Glutamatergic neuron (in vitro differentiated cells): ENCODE data around the gene EPN2. TPM values are rescaled to one million over a fixed set of nuclear protein-coding genes. Genes with fewer than 3 reads are reported as not detected.

Experiments used
- DNase-seq: peaks from one replicate; pipeline ENCODE4 v3.0.0; 2022
- H3K27ac Mint-ChIP-seq: one replicate; pipeline ENCODE4 v1.8.0; 2020; ENCODE audit warnings: mild to moderate bottlenecking, mixed read lengths, inconsistent platforms; ENCODE audit not compliant: unreplicated experiment
- H3K27me3 Mint-ChIP-seq: one replicate; pipeline ENCODE4 v1.8.0; 2020; ENCODE audit warnings: mild to moderate bottlenecking, moderate library complexity, mixed read lengths, inconsistent platforms; ENCODE audit not compliant: unreplicated experiment
- H3K36me3 Mint-ChIP-seq: one replicate; pipeline ENCODE4 v1.8.0; 2020; ENCODE audit warnings: mild to moderate bottlenecking, mixed read lengths, inconsistent platforms; ENCODE audit not compliant: unreplicated experiment
- H3K4me1 Mint-ChIP-seq: one replicate; pipeline ENCODE4 v1.8.0; 2020; ENCODE audit warnings: mild to moderate bottlenecking, low read depth, mixed read lengths, inconsistent platforms; ENCODE audit not compliant: unreplicated experiment
- H3K4me3 Mint-ChIP-seq: one replicate; pipeline ENCODE4 v1.8.0; 2020; ENCODE audit warnings: mild to moderate bottlenecking, mixed read lengths, inconsistent platforms; ENCODE audit not compliant: unreplicated experiment
- H3K9me3 Mint-ChIP-seq: one replicate; pipeline ENCODE4 v1.8.0; 2020; ENCODE audit warnings: mild to moderate bottlenecking, moderate library complexity, mixed read lengths, inconsistent platforms; ENCODE audit not compliant: unreplicated experiment
- CTCF ChIP-seq: fragments of 200-600 bp; sonication (generic); IDR thresholded peaks from one replicate; pipeline ENCODE4 v1.5.0; 2021; ENCODE audit not compliant: partially characterized antibody, unreplicated experiment
- total RNA-seq: library from RNA; stranded (reverse); fragmentation: NEBNext Ultra II Directional; extraction: Animal tissue kit (Norgen Biotek cat#: 25700); gene quantifications from one replicate; pipeline ENCODE4 v1.2.1, GENCODE V29; 2021; ENCODE audit not compliant: unreplicated experiment

EPN2 gene
- total RNA-seq, 1 donor from 2014 or later = 45.2 TPM

DNA sequence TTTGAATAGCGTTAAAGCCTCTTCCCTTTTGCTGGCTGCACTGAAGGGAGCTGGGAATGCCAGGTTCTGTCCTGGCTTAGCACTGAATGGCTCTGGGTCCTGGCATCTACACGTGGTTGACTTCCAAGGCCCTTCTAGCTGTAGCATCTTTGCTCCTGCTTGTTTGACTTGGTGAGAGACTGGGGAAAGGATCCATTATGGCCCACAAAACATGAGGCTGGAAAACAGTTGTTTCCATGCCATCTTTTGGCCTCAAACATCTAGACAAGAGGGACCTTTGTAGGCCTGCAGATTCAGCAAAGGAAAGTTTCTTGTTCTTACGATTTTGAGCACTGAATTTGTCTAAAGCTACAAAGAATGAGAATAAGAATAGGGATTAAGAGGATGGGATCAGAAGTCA lies 32.5 kb downstream of the EPN2 start:
- H3K27me3 Mint-ChIP-seq = peaks cover 2% of the 10 kb centered on the region
- TF ChIP-seq CTCF = no peak
- H3K4me3 Mint-ChIP-seq = no peak overlapping the region
- peaks cover 2% of the 10 kb centered on the region for H3K9me3 Mint-ChIP-seq
- no peak for DNase-seq
- peaks cover 5% of the 10 kb centered on the region for H3K36me3 Mint-ChIP-seq
- peaks cover 8% of the 10 kb centered on the region for H3K4me1 Mint-ChIP-seq
- H3K27ac Mint-ChIP-seq = no peak overlapping the region

DNA sequence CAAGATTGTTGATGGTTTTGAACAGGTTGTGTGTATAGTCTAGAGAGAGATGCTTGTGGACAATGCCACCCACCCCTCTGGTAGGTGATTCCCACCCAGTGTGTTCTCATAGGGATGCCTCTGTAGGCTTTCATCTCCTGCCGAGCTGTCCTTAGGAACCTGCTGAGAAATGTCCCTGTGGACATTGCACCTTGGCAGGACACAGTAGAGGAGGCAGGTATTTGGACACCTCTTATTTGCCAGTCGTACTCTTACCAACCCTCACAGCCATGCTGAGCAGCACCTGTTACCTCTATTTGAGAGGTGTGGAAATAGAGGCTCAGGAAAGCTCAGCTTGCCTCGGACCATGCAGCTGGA lies 33.2 kb downstream of the EPN2 start:
- Mint-ChIP-seq H3K9me3 (no peaks in the 10 kb centered on the region), H3K27me3 (no peaks in the 10 kb centered on the region), H3K4me3 (no peak overlapping the region), H3K36me3 (peaks cover 5% of the 10 kb centered on the region), H3K27ac (no peak overlapping the region), H3K4me1 (peaks cover 6% of the 10 kb centered on the region)
- peak; percentile 34 for TF ChIP-seq CTCF
- DNase-seq = no peak

DNA sequence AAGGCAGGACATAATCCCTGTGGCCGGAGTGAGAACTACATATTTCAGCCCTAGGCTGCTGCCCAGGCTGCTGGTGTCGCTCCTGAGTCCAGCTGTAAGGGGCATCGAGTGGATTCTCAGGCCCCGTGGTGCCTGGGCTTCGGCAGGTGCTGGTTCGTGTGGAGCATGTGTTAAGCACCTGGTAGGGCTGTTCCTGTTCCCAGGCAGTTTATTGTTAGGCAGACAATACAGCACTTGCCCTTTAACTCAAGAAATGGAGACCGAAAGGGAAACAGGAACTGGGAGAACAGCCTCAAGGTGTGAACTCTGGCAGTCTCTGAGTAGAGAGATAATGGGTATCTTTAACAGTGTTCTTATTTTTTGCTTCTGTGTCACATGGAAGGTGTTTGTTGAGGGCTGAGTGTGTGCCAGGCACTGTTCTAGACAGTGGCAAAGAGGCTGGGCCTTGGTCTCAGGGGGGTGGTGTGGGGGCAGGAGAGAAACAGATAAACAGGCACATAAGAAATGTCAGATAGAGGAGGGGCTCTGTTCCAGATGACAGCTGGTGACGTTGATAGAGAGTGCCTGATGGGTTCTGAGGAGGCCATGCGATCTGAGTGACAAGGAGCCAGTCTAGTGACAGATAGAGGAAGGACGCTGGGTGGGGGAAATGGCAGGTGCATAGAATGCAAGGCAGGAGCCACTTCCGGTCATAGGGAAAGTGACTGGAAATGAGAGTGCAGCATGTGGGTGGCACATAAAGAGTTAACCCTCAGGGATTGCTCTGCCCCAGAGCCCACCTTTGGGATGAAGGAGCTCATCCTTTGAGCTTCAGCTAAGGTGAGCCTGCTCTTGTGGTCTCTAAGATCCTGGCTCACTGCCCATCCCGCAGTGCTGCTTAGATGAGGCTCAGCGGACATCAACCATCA lies 33.8 kb downstream of the EPN2 start:
- peak; percentile 0 for TF ChIP-seq CTCF
- H3K27me3 Mint-ChIP-seq = no peaks in the 10 kb centered on the region
- H3K27ac Mint-ChIP-seq = no peak overlapping the region
- H3K4me1 Mint-ChIP-seq = peaks cover 6% of the 10 kb centered on the region
- DNase-seq = peak; percentile 25
- no peaks in the 10 kb centered on the region for H3K9me3 Mint-ChIP-seq
- no peak overlapping the region for H3K4me3 Mint-ChIP-seq
- H3K36me3 Mint-ChIP-seq = peaks cover 2% of the 10 kb centered on the region

DNA sequence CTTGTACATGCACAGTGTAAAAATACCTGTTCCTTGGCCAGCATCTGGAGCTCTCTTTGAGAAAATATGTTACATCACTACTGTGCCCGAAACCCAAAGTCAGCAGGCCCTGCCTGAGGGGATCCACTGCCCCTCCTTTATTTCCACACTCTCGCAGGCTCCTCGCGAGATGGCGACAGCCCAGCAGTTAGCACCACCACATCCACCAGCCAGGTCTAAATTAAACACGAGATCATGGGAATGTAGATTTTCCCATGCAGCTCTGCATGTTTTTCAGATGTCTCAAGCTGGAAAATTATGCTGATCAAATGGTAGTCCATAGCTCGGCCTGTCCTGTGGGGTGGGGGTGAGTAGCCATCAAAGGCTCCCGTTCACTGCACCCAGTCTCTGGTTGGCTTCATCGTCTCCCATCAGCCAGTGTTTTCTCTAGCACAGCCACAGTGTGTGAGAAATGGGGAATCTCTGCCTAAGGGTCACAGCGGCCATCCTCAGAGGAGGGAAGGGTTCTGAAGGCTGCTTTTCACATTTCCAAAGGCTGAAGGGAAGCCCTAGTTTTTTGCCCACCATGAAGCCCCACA lies 34.7 kb downstream of the EPN2 start:
- H3K4me1 Mint-ChIP-seq = peaks cover 6% of the 10 kb centered on the region
- DNase-seq = no peak
- no peak overlapping the region for H3K4me3 Mint-ChIP-seq
- TF ChIP-seq CTCF = no peak
- no peak overlapping the region for H3K27ac Mint-ChIP-seq
- no peaks in the 10 kb centered on the region for H3K9me3 Mint-ChIP-seq
- H3K27me3 Mint-ChIP-seq = peaks cover 1% of the 10 kb centered on the region
- H3K36me3 Mint-ChIP-seq = no peaks in the 10 kb centered on the region

DNA sequence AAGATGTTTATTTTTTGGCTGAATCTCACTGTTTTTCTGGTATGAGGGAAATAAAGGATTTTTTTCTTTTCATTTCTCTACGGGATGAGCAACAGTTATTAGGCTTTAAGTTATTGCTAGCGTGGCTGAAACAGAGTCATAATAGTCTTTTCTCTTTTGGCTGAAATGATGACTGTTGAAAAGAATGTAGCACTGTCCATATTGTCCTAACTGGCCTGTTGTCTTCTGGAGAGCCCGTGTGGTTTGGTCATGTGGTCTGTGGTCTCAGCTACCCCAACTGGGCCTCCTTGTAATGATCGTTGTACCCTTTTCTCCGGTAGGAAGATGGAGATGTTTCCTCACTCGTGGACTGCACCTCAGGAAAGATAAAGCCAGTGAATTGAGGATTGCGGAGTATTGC lies 36.6 kb downstream of the EPN2 start:
- Mint-ChIP-seq H3K9me3 (no peaks in the 10 kb centered on the region), H3K4me3 (no peak overlapping the region), H3K4me1 (peaks cover 6% of the 10 kb centered on the region), H3K36me3 (no peaks in the 10 kb centered on the region), H3K27me3 (peaks cover 2% of the 10 kb centered on the region), H3K27ac (no peak overlapping the region)
- DNase-seq = no peak
- no peak for TF ChIP-seq CTCF
